ENCODE data around the gene FGD6.

FGD6 gene

DNA sequence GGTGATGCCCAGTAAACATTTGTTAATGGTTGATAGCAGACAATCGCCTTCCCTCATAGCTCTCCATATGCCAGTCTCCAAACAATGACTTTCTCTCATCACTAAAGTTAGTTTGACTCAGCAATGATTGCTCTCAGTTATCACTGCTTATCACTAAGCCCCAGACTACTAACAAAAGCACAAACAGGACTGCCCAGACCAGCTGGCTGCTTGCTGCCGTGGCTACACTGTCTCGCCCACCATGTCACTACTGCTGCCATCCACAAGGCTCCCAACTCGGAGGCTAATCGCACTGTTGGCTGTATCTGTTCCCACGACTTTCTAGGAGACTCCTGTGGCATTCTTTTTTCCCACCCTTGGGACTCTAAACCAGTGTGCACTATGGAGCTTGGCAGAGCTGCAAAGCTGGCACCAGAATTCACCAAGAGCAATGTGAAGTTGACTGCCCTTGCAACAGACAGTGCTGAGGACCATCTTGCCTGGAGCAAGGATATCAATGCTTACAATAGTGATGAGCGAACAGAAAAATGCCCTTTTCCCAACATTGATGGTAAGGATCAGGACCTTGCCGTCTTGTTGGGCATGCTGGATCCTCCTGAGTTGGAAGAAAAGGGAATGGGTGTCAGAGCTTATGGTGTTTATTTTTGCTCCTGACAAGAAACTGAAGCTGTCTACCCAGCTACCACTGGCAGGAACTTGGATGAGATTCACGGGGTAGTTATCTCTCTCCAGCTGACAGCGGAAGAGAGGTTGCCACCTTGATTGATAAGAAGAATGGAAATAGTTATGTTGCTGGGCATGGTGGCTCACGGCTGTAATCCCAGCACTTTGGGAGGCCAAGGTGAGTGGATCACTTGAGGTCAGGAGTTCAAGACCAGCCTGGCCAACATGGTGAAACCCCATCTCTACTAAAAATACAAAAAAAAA is 116.7 kb downstream of the FGD6 start:
- no peak for ATAC-seq
- TF ChIP-seq, protein P1, sequence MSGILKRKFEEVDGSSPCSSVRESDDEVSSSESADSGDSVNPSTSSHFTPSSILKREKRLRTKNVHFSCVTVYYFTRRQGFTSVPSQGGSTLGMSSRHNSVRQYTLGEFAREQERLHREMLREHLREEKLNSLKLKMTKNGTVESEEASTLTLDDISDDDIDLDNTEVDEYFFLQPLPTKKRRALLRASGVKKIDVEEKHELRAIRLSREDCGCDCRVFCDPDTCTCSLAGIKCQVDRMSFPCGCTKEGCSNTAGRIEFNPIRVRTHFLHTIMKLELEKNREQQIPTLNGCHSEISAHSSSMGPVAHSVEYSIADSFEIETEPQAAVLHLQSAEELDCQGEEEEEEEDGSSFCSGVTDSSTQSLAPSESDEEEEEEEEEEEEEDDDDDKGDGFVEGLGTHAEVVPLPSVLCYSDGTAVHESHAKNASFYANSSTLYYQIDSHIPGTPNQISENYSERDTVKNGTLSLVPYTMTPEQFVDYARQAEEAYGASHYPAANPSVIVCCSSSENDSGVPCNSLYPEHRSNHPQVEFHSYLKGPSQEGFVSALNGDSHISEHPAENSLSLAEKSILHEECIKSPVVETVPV (CRISPR knock-in tag; IDR thresholded peaks at IDR 0.05) = no peak
- no peak for TF ChIP-seq SNAI2 (CRISPR knock-in tag; IDR thresholded peaks at IDR 0.05)
- no peak for TF ChIP-seq RARB (CRISPR knock-in tag; IDR thresholded peaks at IDR 0.05)
- no peak for TF ChIP-seq ESRRG (CRISPR knock-in tag; IDR thresholded peaks at IDR 0.05)
- TF ChIP-seq, protein P2, sequence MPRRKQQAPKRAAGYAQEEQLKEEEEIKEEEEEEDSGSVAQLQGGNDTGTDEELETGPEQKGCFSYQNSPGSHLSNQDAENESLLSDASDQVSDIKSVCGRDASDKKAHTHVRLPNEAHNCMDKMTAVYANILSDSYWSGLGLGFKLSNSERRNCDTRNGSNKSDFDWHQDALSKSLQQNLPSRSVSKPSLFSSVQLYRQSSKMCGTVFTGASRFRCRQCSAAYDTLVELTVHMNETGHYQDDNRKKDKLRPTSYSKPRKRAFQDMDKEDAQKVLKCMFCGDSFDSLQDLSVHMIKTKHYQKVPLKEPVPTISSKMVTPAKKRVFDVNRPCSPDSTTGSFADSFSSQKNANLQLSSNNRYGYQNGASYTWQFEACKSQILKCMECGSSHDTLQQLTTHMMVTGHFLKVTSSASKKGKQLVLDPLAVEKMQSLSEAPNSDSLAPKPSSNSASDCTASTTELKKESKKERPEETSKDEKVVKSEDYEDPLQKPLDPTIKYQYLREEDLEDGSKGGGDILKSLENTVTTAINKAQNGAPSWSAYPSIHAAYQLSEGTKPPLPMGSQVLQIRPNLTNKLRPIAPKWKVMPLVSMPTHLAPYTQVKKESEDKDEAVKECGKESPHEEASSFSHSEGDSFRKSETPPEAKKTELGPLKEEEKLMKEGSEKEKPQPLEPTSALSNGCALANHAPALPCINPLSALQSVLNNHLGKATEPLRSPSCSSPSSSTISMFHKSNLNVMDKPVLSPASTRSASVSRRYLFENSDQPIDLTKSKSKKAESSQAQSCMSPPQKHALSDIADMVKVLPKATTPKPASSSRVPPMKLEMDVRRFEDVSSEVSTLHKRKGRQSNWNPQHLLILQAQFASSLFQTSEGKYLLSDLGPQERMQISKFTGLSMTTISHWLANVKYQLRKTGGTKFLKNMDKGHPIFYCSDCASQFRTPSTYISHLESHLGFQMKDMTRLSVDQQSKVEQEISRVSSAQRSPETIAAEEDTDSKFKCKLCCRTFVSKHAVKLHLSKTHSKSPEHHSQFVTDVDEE (CRISPR knock-in tag; IDR thresholded peaks at IDR 0.05) = no peak
- TF ChIP-seq, protein P3, sequence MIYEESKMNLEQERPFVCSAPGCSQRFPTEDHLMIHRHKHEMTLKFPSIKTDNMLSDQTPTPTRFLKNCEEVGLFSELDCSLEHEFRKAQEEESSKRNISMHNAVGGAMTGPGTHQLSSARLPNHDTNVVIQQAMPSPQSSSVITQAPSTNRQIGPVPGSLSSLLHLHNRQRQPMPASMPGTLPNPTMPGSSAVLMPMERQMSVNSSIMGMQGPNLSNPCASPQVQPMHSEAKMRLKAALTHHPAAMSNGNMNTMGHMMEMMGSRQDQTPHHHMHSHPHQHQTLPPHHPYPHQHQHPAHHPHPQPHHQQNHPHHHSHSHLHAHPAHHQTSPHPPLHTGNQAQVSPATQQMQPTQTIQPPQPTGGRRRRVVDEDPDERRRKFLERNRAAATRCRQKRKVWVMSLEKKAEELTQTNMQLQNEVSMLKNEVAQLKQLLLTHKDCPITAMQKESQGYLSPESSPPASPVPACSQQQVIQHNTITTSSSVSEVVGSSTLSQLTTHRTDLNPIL (CRISPR knock-in tag; IDR thresholded peaks at IDR 0.05; ENCODE audit: low read depth) = no peak

DNA sequence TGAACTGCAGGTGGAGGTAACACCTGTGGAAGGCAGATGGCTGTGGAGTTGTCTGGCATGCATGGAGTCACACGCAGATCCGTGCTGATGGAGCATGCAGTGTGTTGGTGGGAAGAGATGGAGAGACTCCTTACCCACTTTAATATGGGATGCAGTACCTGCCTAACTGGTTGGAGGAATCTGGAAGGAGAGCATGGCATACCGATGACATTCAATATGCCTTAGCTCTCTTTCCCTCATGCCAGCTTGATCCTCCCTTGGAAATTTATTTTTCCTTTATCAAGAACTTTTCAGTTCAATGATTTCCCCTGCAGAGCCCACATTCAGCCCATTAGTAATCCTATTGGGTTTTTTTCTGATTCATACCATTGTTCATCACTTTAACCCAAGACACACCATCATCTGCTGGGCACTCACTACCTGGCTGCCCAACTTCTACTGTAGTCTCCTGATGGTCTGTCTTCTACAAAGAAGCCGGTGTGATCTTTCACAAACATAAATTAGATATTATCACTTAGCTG is 117.9 kb downstream of the FGD6 start:
- TF ChIP-seq ZFP3 (CRISPR knock-in tag; IDR thresholded peaks at IDR 0.05) (no peak), ESRRG (CRISPR knock-in tag; IDR thresholded peaks at IDR 0.05) (no peak), GLIS3 (CRISPR knock-in tag; IDR thresholded peaks at IDR 0.05) (no peak), PPARA (CRISPR knock-in tag; IDR thresholded peaks at IDR 0.05; ENCODE audit: borderline replicate concordance) (no peak), TOX (CRISPR knock-in tag; IDR thresholded peaks at IDR 0.05; ENCODE audit: borderline replicate concordance) (no peak), ARNTL (CRISPR knock-in tag; IDR thresholded peaks at IDR 0.05; ENCODE audit: borderline replicate concordance, low read depth) (no peak), ZC3H10 (CRISPR knock-in tag; IDR thresholded peaks at IDR 0.05) (no peak), ZNF8 (CRISPR knock-in tag; IDR thresholded peaks at IDR 0.05) (no peak), TCF4 (CRISPR knock-in tag; IDR thresholded peaks at IDR 0.05; ENCODE audit: borderline replicate concordance) (no peak), ZNF70 (CRISPR knock-in tag; IDR thresholded peaks at IDR 0.05) (no peak), BACH2 (CRISPR knock-in tag; IDR thresholded peaks at IDR 0.05; ENCODE audit: borderline replicate concordance) (no peak), ZFP30 (CRISPR knock-in tag; IDR thresholded peaks at IDR 0.05) (no peak), RARB (CRISPR knock-in tag; IDR thresholded peaks at IDR 0.05) (no peak), ISL1 (CRISPR knock-in tag; IDR thresholded peaks at IDR 0.05) (no peak), CSDC2 (CRISPR knock-in tag; IDR thresholded peaks at IDR 0.05) (no peak)
- TF ChIP-seq, protein P4, sequence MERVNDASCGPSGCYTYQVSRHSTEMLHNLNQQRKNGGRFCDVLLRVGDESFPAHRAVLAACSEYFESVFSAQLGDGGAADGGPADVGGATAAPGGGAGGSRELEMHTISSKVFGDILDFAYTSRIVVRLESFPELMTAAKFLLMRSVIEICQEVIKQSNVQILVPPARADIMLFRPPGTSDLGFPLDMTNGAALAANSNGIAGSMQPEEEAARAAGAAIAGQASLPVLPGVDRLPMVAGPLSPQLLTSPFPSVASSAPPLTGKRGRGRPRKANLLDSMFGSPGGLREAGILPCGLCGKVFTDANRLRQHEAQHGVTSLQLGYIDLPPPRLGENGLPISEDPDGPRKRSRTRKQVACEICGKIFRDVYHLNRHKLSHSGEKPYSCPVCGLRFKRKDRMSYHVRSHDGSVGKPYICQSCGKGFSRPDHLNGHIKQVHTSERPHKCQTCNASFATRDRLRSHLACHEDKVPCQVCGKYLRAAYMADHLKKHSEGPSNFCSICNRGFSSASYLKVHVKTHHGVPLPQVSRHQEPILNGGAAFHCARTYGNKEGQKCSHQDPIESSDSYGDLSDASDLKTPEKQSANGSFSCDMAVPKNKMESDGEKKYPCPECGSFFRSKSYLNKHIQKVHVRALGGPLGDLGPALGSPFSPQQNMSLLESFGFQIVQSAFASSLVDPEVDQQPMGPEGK (CRISPR knock-in tag; IDR thresholded peaks at IDR 0.05; ENCODE audit: borderline replicate concordance) = no peak
- TF ChIP-seq, protein P1 (CRISPR knock-in tag; IDR thresholded peaks at IDR 0.05) = no peak
- TF ChIP-seq, protein P5, sequence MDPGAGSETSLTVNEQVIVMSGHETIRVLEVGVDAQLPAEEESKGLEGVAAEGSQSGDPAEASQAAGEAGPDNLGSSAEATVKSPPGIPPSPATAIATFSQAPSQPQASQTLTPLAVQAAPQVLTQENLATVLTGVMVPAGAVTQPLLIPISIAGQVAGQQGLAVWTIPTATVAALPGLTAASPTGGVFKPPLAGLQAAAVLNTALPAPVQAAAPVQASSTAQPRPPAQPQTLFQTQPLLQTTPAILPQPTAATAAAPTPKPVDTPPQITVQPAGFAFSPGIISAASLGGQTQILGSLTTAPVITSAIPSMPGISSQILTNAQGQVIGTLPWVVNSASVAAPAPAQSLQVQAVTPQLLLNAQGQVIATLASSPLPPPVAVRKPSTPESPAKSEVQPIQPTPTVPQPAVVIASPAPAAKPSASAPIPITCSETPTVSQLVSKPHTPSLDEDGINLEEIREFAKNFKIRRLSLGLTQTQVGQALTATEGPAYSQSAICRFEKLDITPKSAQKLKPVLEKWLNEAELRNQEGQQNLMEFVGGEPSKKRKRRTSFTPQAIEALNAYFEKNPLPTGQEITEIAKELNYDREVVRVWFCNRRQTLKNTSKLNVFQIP (CRISPR knock-in tag; IDR thresholded peaks at IDR 0.05; ENCODE audit: borderline replicate concordance, low read depth) = no peak
- TF ChIP-seq, protein P2 (CRISPR knock-in tag; IDR thresholded peaks at IDR 0.05) = no peak
- no peak for ATAC-seq
